HG03378 (cell line): ENCODE data around the gene ZBTB38.

Experiments used
- ATAC-seq: cut with Tn5 transposase; IDR thresholded peaks from one replicate; pipeline ENCODE4 v1.9.1; 2021; ENCODE audit warnings: mild to moderate bottlenecking, moderate library complexity; ENCODE audit not compliant: unreplicated experiment

Gene ZBTB38

DNA sequence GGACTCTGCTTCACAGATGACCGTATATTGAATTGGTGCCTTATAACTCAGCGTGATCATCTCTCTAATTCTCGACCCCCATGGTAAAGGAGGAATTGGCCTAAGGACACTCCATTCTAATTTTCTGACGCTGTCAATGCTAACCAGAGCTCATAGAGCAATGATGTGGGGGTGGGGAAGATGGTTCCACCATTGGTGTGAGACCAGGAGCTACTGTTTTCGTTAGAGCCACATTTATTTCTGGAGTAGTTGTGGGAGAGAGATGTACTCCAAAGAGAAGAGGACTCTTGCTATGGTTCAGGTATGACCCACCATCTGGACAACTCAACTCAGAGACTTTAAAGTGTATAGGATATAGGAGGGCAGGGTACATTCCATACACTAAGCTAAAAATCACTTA, 16.3 kb downstream of the ZBTB38 start:
- ATAC-seq, result no peak

DNA sequence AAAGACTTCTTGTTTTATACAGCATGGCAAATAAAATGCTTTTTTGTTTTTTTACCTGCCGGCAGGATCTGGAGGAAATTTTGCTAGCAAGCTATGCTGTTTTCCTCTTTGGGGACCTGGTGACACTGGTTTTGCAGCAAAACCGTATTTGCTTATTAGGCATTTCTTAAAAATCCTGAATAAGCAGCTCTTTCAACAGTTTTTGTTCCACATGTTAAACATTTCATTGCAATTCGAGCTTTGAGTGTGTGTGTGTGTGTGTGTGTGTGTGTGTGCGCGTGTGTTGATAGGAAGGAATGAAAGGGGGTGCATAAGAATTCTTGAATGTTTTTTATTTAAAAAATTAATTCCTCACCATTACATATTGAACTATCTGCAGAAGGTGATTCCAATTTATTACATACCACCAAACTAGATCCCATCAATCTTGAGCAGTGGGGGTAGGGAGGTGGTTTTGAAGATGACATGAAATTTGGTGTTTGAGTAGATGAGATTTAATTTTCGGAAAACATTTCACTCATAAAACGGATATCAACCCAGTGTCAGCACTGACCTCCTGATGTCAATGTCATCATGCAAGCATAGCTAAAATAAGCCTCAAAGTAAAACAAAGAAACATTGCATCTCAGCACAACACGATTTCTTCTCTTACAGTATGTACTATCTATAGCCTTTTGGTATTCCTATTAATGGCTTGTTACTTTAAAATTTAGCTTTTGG, 17.3 kb downstream of the ZBTB38 start:
- ATAC-seq, result no peak

DNA sequence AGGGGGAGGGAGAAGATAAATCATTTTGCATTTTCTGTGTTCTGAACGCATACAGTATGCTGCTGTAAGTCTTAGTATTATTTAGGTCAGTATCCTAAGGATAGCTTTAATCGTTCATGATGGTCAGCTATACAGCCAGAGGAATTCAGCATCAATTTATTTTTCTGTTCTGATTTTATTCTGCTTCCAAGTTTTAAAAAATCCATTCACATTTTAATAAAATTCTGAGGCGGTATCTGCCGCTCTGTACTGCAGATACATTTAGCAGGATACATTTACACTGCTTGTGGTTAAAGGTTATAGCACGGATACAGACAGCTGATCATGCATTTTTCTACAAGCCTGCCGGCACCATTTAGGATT, 17.8 kb downstream of the ZBTB38 start:
- ATAC-seq, result no peak

DNA sequence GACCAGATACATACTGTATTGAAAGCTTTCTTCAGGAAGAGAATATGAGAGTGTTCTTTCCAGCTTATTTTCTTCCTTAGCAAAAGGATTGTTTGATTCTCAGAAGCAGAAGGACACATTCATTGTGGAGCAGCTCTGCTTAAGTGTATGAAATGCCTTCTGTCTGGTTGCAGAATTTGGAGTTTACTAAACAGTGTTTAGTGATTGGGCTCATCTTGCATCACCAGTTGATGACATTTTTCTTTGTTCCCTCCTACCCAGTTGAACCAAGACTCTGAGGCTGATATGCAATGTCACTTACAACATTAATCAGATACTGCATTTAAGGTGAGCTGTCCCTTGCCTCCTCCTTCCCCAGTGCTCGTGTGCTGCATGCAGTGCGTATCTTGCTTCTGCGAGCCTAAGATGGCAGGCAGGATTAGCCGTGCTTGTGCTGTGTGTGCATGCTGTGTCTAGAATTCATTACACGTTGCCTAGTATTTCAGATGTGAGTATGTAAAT, 18.4 kb downstream of the ZBTB38 start:
- no peak for ATAC-seq

DNA sequence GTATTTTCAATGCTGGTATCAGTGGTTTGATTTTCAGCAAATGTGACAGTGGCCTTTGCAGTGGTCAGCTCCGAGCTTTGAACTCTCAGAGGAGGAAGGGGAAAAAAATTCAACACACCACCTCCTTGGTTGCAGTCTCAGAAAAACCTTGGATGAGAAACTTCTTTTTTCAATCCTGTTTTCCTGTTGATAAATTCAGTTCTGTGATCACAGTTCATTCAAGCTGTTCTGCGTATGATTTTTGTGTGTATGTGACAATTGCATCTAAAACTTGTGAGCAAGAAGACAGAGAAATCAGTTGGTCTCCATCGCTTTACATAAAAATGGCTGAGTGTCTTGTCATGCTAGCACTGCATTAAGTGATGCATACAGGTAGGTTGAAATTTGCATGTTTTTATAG, 19.2 kb downstream of the ZBTB38 start:
- ATAC-seq, result no peak

DNA sequence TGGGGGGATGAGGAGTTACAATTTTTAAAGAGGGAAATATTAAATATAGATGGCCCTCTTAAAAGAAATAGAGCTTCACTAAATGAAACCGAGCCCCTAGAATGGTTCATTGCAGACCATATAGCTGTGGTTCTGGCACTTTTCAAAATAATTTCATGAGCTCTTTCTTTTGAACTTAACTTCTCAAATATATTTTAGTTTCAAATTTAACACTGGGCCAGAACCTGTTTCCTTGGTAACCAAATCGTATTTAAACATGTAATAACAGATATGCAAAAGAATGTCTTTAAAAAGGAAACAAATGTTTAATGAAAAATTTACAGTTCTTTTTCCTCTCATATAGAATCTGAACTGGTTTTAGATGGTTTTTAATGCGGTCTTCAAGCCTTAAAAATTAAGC, 20.1 kb downstream of the ZBTB38 start:
- no peak for ATAC-seq

DNA sequence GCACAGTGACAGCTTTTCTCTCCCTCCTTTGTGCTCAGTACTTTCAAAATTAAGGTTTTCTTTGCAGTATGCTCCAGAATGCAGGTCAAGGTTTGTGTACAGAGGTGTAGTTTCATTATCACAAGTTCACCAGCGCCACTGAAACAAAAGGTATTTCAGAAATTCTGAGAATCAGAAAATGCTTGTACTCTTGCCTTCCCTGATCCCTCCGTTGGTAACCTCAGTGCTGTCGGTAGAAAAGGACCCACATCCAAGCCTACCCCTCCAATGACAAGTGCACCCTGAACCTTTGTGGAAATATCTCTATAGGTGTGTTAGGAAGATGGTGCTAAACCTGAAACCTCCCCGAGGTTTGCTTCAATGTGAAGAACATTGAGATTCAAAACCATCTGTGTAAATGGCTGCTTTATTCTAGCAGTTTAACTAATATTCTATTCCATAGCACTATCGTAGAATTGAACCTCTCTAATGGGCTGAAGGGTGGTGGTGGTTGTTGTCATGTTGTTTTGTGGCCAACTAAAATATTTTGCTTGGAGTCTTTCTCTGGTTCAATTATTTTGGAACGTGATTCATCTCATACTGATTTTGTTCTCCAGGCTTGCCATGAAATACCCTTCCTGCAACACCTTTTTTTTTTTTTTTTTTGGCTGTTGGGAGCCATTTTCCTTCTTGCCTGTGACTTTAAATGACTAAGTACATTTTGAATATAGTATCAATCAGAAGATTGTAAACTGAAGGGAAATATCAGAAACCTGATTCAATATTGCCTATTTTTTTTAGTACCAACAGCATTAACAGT, 20.7 kb downstream of the ZBTB38 start:
- no peak for ATAC-seq

DNA sequence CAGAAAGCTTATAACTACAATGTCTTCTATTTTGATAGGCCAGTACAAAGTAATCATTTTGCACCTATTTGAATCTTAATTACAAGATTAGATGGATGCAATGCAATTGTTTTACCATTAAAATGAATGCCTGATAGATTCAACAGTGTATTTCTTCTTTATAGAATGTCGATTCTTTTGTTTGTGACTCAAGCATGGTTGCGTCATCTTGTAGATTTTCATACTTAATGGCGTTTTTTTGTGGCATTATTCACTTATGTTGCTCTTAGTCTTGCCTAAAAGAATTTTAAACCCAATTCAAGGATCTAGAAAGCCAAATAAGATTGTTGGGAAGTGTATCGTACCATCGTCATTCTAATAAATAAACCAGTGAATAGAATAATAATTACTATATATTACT, 21.4 kb downstream of the ZBTB38 start:
- ATAC-seq, result no peak

DNA sequence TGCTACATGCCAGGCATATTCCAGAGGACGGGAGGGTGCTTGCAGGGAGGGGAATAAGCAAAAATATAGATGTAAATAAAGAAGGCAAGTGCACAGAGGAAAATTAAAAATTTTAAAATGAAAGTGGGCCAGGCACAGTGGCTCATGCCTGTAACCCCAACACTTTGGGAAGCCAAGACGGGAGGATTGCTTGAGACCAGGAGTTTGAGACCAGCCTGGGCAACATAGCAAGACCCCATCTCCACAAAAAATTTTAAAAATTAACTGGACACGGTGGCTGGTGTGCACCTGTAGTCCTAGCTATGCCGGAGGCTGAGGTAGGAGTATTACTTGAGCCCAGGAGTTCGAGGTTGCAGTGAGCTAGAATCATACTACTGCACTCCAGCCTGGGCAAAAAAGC, 22.4 kb downstream of the ZBTB38 start:
- ATAC-seq, result no peak

DNA sequence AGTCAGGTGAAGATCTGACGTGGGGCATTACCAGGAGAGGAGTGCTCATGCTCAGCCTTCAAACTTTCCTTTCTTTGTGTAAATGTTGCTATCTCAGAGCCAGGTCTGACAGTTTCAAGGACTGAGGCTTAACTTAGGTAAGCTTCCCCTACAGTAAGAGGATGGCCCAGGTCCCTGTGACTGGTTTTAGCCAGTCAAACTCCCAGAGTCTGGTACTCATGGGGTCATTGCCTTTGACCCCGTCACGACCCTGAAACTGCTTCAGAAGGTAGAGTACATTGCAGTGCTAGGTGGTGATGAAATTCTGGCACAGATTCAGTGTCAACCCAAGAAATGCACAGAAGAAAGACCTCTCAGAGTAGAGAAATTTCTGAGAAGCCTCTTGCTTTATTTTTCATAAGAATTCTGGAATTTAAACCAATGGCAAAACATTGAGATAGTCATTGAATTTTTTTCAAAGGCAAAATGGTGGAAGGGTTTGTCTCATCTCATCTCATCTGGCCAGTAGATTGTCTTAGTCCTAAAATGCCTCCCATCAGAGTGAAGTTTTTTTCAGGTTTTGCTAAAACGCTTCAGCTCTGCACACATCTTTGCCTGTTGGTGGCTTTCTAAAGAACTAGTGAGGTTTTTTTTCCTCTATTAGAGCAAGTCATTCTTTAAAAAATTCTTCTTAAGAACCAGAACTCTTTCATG, 23.1 kb downstream of the ZBTB38 start:
- no peak for ATAC-seq

DNA sequence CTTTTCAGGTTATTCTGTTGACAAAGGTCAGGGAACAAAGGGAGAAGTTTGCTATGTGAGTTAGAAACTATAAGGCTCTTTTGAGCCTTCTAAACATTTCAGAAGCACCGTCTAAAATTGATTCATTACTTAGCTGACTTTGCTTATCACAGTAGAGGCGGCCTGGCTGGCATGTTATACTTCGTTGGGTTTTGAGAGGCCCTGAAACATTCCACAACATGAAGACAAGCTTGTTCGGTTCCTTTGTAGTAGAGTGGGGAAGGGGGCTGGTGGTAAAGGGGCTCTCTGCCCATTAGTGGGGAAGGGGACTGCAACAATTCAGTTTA, 23.6 kb downstream of the ZBTB38 start:
- ATAC-seq, result no peak

DNA sequence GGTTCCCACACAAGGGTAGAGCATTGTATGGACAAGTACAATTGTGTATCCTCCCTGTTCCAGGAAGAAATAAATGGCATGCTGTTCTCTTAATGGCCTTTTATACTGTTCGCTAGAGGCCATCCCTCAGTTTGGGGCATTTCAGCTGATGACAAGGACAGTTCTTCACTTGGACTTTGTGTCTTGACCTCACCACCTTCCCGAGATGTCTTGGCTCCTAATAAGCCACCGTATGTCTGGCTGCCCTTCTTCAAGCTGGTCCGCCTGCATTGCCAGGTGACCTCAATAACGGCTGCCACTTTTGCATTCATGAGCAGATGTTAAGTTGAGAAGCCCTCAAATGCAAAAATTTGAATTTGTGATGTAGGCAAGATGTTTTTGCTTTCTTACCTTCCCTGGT, 24.1 kb downstream of the ZBTB38 start:
- no peak for ATAC-seq

DNA sequence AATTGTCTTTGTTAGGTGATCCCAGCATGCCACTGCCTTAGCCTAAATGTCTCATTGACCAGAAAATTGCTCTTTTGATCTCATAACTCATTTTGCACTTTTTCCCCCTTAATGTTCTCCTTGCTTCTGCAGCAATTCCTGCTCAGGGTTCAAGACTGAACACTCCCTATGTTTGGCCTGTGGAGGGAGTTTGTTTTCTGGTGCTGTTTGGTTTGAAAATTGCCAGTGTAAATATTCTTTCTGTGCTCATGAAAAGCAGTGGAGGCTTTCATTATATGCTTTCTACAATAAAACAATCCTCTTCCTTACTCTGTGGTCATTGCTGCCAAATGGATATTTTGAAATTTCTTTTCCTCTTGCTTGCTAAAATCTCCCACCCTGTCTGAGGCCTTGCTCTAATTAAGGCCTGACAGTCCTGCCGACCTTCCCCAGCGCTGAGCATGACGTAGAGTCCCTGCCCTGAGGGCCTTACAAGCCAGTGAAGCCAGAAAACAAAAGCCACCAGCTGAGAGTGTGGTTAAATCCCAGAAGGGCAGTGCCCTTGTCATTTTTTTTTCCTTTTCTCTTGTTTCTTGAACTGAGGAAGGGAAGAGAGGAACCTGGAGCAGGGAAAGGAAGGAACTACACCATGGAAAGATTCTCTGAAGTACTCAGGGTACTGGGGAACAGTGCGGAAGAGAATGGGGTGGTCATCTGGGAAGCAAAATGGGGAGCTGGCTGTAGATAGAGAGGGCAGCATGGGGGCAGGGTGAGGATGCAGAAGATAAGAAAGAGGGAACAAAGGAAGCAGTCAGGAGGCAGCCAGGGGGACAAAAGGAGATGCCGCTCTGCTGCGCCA, 24.8 kb downstream of the ZBTB38 start:
- ATAC-seq, result no peak

DNA sequence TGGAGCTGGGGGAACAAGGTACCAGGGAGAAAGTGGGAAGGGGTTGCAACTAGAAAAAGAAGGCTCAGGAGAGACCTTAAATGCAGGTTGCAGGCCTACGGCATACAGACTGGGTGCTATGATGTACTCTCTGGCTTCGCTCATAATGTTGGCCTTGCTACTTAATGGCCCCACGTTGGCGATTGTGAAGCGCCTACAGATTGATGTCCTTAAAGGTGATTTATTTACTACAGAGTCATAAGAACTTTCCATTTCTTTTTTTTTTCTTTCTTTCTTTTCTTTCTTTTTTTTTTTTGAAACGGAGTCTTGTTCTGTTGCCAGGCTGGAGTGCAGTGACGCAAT, 25.4 kb downstream of the ZBTB38 start:
- ATAC-seq, result no peak

DNA sequence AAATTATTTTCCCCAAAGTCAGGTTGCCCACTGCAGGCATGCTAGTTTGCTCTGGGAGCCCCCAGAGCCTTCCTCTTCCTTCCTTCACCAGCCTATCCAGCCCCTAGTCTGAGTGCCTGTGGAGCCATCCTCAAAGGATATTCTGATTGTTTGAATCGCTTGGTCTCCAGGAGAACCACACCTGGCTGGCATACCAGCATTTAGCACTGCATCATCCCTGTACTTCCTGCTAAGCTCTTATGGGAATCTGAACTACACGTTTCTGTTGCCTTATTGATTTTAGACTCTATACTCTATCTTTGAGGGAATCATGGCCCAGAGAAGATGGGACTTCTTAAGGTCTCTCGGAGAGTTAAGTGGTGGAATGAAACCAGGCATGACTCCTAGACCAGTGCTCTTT, 26.3 kb downstream of the ZBTB38 start:
- ATAC-seq, result no peak

DNA sequence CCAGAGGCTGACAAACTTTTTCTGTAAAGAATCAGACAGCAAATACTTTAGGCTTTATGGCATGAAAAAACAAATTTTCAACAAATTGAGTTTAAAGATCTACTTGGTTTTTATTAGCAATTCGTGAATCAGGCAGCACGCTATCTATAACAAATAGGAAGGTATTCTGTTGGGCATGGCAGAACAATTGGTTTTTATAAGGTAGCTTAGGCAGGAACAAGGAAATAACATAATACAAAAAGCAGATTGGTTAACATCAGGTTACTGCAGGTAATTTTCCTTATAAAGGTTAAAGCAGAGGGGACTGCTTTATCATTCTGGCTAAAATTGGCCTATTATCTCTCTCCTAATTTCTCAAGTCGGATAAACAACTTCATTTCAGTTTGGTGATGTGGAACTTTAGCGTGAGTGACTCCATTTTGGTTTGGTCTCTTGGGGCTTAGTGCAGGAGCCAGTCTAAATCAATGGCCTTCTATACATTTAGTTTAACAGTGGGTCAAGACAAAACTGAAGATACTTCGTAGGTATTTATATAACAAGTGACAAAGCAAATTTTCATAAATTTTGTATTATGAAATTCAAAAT, 26.8 kb downstream of the ZBTB38 start:
- ATAC-seq, result no peak

DNA sequence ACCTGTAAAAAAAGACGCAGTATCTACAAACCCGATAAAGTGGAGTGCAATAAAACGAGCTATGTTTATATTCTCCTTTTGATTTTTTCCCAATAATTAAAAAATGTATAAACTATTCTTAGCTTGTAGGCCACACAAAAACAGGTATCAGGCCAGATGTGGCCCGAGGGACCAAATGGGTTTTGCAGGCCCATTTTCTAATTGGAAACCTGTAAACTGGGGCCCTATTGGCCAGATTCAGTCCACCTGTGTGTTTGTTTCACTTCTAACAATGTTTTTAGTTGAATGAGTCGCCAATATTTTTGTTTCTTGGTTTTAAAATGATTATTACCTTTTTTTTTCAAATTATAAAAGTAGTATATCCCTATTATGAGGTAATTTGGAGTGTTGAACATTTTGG, 29.7 kb downstream of the ZBTB38 start:
- ATAC-seq, result no peak

DNA sequence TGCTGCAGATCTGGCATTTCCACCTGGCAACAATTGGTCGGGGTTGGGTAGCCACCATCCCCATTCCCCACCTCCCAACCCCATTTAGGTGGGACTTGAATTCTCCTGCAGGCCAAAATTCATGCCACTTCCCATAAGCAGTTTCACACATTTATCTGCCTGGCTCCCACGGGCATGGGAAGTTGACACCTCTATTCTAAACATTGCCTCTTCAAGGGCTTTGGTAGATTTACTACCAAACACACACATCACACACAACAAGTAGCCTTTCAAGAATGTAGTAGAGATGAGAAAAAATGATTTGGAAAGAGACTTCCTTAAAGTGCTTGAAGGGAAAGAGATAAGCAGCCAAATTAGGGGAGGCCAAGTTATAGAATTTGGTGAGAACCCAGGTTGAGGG, 30.9 kb downstream of the ZBTB38 start:
- no peak for ATAC-seq

DNA sequence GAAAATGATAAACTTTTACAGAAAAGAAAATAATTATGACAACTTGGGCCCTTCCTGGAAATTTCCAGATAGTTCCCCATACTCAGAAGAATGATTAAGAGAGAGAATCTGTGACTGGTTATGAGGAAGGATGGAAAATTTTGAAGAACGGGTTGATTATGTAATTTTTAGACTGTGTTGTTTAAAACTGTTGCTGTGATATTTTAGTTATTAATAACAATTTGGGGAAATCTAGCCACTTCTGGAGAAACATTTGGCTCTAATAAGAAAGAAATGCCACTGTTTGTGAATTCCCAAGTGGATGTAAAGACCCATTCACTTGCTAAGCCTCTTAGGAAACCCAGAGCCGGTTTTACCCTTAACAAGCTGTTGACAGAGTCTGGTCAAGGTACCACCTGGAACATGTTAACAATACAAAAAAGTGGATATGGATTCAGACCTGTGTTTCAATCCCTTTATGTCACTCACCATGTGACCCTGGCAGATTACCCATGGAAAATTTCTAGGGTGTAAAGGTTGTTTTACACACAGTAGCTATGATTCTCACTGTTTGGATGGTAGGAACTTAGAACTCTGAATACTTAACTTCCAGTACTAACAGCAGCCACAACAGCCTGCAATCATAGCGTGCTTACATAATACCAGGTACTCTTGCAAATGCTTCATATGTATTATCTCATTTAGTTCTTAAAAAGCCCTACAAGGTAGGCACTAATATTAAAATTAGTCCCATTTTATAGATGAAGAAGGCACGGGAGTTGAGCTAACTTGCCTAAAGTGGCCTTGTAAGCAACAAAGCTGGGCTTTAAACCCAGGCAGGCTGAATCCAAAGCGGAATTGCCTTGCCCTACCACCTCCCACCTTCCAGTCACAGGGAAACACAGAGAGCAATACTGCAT, 32.0 kb downstream of the ZBTB38 start:
- no peak for ATAC-seq

DNA sequence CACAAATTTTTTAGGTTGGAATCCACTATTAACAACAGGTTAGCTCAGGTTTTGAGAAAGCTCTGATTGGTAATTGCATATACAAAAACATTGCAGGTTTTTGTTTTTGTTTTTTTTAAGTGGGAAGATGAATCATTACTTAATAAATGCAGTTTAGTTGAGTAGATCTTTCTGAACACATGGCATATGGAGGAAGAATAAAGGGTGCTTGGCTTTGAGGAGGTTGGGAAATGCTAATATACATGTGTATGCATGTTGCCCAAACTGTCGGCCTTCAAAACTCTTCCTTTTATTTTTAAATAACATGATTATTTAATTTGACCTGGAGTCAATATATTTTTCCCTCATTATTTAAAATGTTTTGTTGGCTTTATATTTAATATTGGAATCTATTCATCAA, 32.8 kb downstream of the ZBTB38 start:
- no peak for ATAC-seq
